VCaP (cell line): ENCODE measurements around the gene HNRNPLL.
A peak's percentile ranks its signal among the peaks of the same experiment; 100 is the strongest.

Source experiments
- H3K27ac ChIP-seq: fragments of 450-650 bp; 2 replicates; pipeline ENCODE4 v1.5.1; 2017
- CTCF ChIP-seq: fragments of 450-650 bp; conservative IDR thresholded peaks from 2 replicates; pipeline ENCODE4 v1.5.1; 2017; ENCODE audit warnings: mild to moderate bottlenecking, moderate library complexity

HNRNPLL gene

GRCh38 chr2:38568724-38569436 lies 33.8 kb downstream of the HNRNPLL start:
- TF ChIP-seq CTCF: no peak
- peak overlapping the region; percentile 55 for H3K27ac ChIP-seq

- TF ChIP-seq CTCF: no peak
- no peak overlapping the region for H3K27ac ChIP-seq
Measured at GRCh38 chr2:38565333-38565732, 37.4 kb downstream of the HNRNPLL start.

- no peak for TF ChIP-seq CTCF
- H3K27ac ChIP-seq: peak overlapping the region; percentile 51; the same call in 1 of the 2 replicates
Measured at GRCh38 chr2:38561691-38562090, 41.0 kb downstream of the HNRNPLL start.

- no peak overlapping the region for H3K27ac ChIP-seq
- TF ChIP-seq CTCF: no peak
Measured at GRCh38 chr2:38560092-38560491, 42.6 kb downstream of the HNRNPLL start.

- TF ChIP-seq CTCF: no peak
- no peak overlapping the region for H3K27ac ChIP-seq
Measured at GRCh38 chr2:38557981-38558380, 44.7 kb downstream of the HNRNPLL start.

- TF ChIP-seq CTCF: no peak
- H3K27ac ChIP-seq: no peak overlapping the region
Measured at GRCh38 chr2:38557217-38557616, 45.5 kb downstream of the HNRNPLL start.

- no peak overlapping the region for H3K27ac ChIP-seq
- no peak for TF ChIP-seq CTCF
Measured at GRCh38 chr2:38556006-38556801, 46.5 kb downstream of the HNRNPLL start.
